ENCODE results near the gene HEMK1.

Gene HEMK1

GRCh38 chr3:50617096-50617791 lies 47.9 kb downstream of the HEMK1 start, which contains the start of gene MAPKAPK3:
MAPKAPK3 (plus strand) TSS chr3:50617151; CDS start chr3:50617566, 415 bp downstream.
- no peak for DNase-seq

GRCh38 chr3:50617911-50618481 lies 48.7 kb downstream of the HEMK1 start:
- DNase-seq, result no peak

- DNase-seq, result no peak
Observed at GRCh38 chr3:50620420-50620819, 51.1 kb downstream of the HEMK1 start.

GRCh38 chr3:50620820-50621219 lies 51.5 kb downstream of the HEMK1 start:
- DNase-seq, result no peak

GRCh38 chr3:50622881-50623280 lies 53.6 kb downstream of the HEMK1 start:
- DNase-seq, result no peak

GRCh38 chr3:50623840-50624474 lies 54.6 kb downstream of the HEMK1 start:
- DNase-seq, result no peak

- no peak for DNase-seq
Observed at GRCh38 chr3:50624634-50625033, 55.3 kb downstream of the HEMK1 start.

GRCh38 chr3:50625231-50626182 lies 56.2 kb downstream of the HEMK1 start:
- no peak for DNase-seq

GRCh38 chr3:50626401-50626800 lies 57.1 kb downstream of the HEMK1 start:
- no peak for DNase-seq

GRCh38 chr3:50627407-50628051 lies 58.2 kb downstream of the HEMK1 start:
- DNase-seq, result no peak

- DNase-seq, result no peak
Observed at GRCh38 chr3:50628601-50629000, 59.3 kb downstream of the HEMK1 start.

- DNase-seq, result no peak
Observed at GRCh38 chr3:50630394-50630793, 61.1 kb downstream of the HEMK1 start.

GRCh38 chr3:50630877-50631276 lies 61.6 kb downstream of the HEMK1 start:
- peak; percentile 49 for DNase-seq

- no peak for DNase-seq
Observed at GRCh38 chr3:50632450-50632849, 63.1 kb downstream of the HEMK1 start.

GRCh38 chr3:50633230-50633790 lies 64.0 kb downstream of the HEMK1 start:
- no peak for DNase-seq

- no peak for DNase-seq
Observed at GRCh38 chr3:50635066-50635465, 65.7 kb downstream of the HEMK1 start.

GRCh38 chr3:50637011-50637410 lies 67.7 kb downstream of the HEMK1 start:
- no peak for DNase-seq

GRCh38 chr3:50637945-50638344 lies 68.6 kb downstream of the HEMK1 start:
- no peak for DNase-seq

GRCh38 chr3:50639055-50639494 lies 69.8 kb downstream of the HEMK1 start:
- no peak for DNase-seq

- no peak for DNase-seq
Observed at GRCh38 chr3:50642382-50642781, 73.1 kb downstream of the HEMK1 start.

GRCh38 chr3:50644561-50644960 lies 75.2 kb downstream of the HEMK1 start:
- DNase-seq, result no peak

GRCh38 chr3:50645378-50645777 lies 76.1 kb downstream of the HEMK1 start:
- no peak for DNase-seq

Data from NCI-H1092 (cell line).